ENCODE measurements around the gene PTPRN2.
"Not testable (repeated sequence)": the region's sequence is repeated elsewhere in the genome, so short reads cannot be mapped to it uniquely, and the experiment has no call there.

PTPRN2 gene

DNA sequence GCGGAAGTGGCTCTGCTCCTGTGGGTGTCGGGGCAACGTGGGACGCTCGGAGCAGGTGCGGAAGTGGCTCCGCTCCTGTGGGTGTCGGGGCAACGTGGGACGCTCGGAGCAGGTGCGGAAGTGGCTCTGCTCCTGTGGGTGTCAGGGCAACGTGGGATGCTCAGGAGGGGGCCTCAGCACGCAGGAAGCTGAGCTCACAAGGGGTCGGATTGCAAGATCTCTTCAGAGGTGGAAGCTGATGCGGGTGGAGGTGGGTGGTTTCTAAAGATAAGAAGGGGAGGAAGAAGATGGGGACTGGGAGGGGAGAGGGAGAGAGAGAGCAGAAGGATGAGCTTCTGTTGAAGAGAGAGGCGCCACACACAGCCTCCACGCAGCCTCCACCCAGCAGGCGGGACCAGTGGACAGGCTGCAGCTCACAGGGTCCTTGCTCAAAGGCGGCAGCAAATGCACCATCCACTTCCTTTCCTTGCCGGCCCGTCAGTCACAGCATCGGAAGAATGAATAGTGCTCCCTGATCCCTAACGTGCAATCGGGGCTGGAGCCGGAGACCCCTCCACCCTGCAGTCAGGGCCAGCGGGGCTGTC lies 78.7 kb downstream of the PTPRN2 start:
- no peak for DNase-seq

- DNase-seq: not testable (repeated sequence)
Measured at GRCh38 chr7:158508321-158508720, 79.3 kb downstream of the PTPRN2 start.

- no peak for DNase-seq
Measured at GRCh38 chr7:158507917-158508316, 79.7 kb downstream of the PTPRN2 start.

DNA sequence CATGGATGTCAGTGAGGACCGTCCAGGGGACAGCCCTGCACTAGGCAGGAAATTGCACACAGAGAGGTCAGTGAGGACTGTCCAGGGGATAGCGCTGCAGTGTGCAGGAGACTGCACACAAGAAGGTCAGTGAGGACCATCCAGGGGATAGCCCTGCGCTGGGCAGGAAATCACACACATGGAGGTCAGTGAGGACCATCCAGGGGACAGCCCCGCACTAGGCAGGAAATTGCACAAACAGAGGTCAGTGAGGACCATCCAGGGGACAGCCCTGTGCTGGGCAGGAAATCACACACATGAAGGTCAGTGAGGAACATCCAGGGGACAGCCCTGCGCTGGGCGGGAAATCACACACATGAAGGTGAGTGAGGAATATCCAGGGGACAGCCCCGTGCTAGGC lies 80.4 kb downstream of the PTPRN2 start:
- not testable (repeated sequence) for DNase-seq

DNA sequence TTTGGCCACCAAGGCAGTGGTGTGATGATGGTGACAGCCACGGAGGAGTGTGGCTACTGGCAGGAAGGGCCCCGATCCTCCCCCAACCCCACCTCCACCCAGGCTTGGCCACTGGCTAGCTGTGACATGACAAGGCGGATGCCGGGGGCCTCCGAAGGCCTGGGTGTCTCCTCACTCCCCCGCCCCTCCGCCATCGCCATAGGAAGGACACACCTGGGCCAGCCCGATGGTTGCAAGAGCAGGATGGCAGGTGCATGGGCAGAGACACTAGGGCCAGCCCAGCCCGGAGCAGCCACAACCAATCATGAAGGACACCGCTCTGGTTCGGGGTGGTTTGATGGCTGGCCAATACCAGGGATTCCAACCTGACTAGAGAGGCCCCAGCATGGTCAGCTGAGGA lies 81.0 kb downstream of the PTPRN2 start:
- DNase-seq: no peak

- no peak for DNase-seq
Measured at GRCh38 chr7:158505683-158506082, 81.9 kb downstream of the PTPRN2 start.

GRCh38 chr7:158502068-158502750 lies 85.4 kb downstream of the PTPRN2 start:
- DNase-seq: no peak

GRCh38 chr7:158501393-158502067 lies 86.1 kb downstream of the PTPRN2 start:
- DNase-seq: no peak

GRCh38 chr7:158500651-158501052 lies 87.0 kb downstream of the PTPRN2 start:
- DNase-seq: no peak

DNA sequence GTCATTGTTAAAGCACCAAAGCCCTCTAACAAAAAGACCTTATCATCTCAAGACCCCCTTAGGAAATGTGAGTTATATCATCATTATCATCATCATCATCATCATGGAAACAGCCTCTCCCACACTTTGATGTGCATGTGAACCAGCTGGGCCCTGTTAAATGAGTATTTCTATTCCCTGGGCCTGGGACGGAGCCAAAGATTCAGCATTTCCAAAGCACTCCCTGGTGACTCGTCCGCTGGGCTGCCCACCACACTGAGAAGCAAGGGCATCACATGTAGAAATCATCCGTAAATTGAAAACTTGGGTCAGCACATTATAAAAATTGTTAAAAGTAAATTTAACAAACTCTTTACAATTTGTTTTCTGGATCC lies 88.6 kb downstream of the PTPRN2 start:
- DNase-seq: no peak

DNA sequence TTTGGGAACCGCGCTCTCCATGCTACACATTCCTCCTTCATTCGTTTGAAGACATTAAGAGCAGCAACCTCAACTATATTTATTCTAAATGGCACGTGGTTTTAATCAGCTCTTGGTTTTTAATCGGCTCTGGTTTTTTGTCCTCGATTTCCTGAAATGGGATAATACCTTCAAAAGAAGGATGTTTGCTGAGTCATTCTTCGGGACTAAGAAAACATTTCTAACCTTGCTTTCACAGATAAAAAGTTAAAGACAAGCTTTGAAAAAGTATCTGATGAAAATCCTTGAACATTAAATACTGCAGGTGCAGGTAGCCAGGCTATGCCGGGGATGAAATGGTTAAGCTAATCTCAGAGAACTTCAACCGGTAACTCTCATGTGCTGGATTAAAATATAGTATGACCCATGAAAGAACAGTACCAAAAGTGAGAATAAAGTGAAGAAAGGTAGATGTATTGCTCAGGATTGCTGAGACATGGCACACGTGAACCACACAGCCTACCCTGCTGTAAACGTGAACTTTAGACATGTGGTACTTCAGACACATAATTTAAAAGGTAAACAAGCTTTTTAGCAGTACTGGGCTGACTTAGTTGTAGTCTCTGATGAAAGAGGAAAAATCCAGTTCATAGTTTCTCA lies 89.1 kb downstream of the PTPRN2 start:
- DNase-seq: no peak

GRCh38 chr7:158497627-158498026 lies 90.0 kb downstream of the PTPRN2 start:
- no peak for DNase-seq

- DNase-seq: no peak
Measured at GRCh38 chr7:158495786-158496185, 91.8 kb downstream of the PTPRN2 start.

DNA sequence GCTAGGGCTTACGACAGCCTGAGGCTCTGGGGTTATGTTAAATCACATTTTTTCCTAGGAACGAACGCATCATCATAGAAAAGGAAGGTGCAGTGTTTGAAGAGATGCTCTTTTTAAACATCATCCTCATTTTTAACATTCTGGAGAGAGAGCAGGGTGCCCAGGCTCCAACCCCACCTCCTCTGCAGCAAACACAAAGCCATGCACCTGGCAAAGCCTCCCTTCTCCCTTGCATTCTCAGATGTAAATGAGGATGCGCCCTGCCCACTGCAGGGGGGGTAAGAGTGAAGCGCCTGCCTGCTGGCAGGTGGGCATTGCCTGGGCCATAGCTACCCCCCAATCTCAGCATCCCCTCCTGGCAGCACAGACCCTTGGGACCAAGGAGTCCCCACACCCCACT lies 92.4 kb downstream of the PTPRN2 start:
- DNase-seq: no peak

DNA sequence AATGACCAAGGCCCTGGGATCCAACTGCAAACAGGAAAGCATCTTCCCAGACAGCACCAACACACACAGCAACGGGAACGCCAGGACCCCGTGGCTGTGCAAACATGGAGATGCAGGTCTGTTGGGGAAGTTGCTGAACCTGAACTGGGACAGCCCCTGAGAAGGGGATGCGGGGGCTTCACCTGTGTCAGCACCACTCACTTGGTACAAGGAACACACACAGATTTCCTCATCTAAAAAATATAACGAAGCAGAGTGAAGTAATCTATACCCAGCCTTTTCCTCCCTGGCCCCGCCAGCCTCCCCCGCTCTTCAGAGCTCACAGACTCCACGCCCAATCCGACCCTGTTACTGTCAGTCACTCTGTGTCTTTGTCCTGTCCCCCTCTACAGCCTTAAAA lies 93.0 kb downstream of the PTPRN2 start:
- no peak for DNase-seq

GRCh38 chr7:158494162-158494586 lies 93.4 kb downstream of the PTPRN2 start:
- no peak for DNase-seq

GRCh38 chr7:158492367-158492764 lies 95.3 kb downstream of the PTPRN2 start:
- DNase-seq: no peak

GRCh38 chr7:158491094-158491493 lies 96.5 kb downstream of the PTPRN2 start:
- no peak for DNase-seq

- no peak for DNase-seq
Measured at GRCh38 chr7:158490171-158490782, 97.3 kb downstream of the PTPRN2 start.

GRCh38 chr7:158489462-158490155 lies 98.0 kb downstream of the PTPRN2 start:
- no peak for DNase-seq

- no peak for DNase-seq
Measured at GRCh38 chr7:158488181-158488971, 99.2 kb downstream of the PTPRN2 start.

- DNase-seq: no peak
Measured at GRCh38 chr7:158487631-158488151, 99.9 kb downstream of the PTPRN2 start.
